ENCODE measurements around the gene IGFBP7. TPM values are rescaled to one million over a fixed set of nuclear protein-coding genes. Genes with fewer than 3 reads are reported as not detected.

The IGFBP7 gene
- total RNA-seq, 1 experiment from 2014 or later: not detected

DNA sequence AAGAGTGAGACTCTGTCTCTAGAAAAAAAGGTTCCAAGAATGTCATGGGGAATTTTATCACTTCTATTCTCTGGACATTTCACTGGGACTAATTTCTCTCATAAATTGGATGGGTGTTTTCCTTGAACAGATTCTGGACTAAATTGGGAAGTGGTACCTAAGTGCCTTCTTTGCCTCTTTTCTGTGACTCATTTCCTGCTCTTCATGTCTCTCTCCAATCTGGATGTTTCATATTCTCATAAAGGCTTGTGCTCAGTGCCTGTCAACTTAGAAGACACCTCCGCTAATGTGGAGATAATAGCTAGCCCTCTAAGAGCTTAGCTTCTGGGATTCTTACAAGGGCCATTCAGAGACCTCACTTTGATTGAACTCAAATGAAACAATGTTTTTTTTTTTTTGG, 38.0 kb upstream of the IGFBP7 start:
- BruUV-seq (replicated peaks): no TSS peak
- no peak overlapping the region for H3K27ac ChIP-seq (ENCODE audit: low read depth, low read length, poor library complexity, severe bottlenecking)
- H3K4me1 ChIP-seq (ENCODE audit: insufficient read depth, low read length, poor library complexity, severe bottlenecking): no peaks in the 10 kb centered on the region
- H3K4me3 ChIP-seq (ENCODE audit: low read depth, low read length, poor library complexity, severe bottlenecking): no peak overlapping the region
- H3K27me3 ChIP-seq (replicated peaks; ENCODE audit: insufficient read depth, low read depth, low read length, poor library complexity): no peaks in the 10 kb centered on the region
- no peak for DNase-seq (ENCODE audit: low spot score)
- CTCF ChIA-PET: no interaction called here
- POLR2A ChIA-PET (ENCODE audit: low non-redundant PET): no interaction called here
- no peaks in the 10 kb centered on the region for H3K9me3 ChIP-seq (ENCODE audit: low read depth, low read length, poor library complexity, severe bottlenecking)
- intact Hi-C loops (cut with micrococcal nuclease; ENCODE audit: unreplicated experiment): no loop called here
- H3K36me3 ChIP-seq (ENCODE audit: insufficient read depth, low read length, poor library complexity, severe bottlenecking): no peaks in the 10 kb centered on the region
- TF ChIP-seq, protein P1, sequence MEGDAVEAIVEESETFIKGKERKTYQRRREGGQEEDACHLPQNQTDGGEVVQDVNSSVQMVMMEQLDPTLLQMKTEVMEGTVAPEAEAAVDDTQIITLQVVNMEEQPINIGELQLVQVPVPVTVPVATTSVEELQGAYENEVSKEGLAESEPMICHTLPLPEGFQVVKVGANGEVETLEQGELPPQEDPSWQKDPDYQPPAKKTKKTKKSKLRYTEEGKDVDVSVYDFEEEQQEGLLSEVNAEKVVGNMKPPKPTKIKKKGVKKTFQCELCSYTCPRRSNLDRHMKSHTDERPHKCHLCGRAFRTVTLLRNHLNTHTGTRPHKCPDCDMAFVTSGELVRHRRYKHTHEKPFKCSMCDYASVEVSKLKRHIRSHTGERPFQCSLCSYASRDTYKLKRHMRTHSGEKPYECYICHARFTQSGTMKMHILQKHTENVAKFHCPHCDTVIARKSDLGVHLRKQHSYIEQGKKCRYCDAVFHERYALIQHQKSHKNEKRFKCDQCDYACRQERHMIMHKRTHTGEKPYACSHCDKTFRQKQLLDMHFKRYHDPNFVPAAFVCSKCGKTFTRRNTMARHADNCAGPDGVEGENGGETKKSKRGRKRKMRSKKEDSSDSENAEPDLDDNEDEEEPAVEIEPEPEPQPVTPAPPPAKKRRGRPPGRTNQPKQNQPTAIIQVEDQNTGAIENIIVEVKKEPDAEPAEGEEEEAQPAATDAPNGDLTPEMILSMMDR (conservative IDR thresholded peaks at IDR 0.05; ENCODE audit: low read depth, low read length): no peak
- no peak for TF ChIP-seq EZH2 (IDR thresholded peaks at IDR 0.05; ENCODE audit: borderline replicate concordance, low read depth, low read length, poor library complexity, severe bottlenecking)

DNA sequence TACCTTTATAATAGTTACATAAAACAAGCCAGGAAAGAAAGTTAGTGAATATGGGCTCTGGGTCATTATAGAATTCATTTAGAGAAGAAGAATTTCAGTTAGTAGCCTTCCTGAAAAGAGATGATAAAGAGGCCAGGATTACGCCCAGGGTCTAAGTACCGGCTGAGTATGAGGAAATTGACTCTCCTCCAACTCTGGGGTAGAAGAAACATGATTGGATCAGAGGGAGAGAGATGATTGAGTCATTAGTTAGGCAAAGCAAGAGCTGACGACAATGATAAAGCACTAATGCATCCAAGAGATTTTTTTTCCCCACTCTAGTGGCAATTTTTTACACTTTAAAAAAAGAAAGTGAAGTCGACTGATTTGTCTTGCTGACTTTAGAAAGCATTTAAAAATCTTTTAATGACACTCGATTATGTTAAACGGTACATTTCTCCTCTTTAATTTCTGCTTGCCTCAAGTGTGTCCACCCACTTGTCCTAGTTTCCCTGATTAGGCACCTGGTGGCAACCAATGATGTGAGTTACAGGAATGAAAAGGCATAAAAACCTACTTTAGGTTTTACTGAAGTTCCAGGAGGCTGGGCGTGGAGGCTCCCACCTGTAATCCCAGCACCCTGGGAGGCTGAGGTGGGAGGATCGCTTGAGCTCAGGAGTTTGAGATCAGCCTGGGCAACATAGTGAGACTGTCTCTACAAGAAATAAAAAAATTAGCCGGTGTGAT, 37.3 kb upstream of the IGFBP7 start:
- Histone ChIP-seq H3K4me1 (ENCODE audit: insufficient read depth, low read length, poor library complexity, severe bottlenecking) (no peaks in the 10 kb centered on the region), H3K27ac (ENCODE audit: low read depth, low read length, poor library complexity, severe bottlenecking) (no peak overlapping the region), H3K27me3 (replicated peaks; ENCODE audit: insufficient read depth, low read depth, low read length, poor library complexity) (no peaks in the 10 kb centered on the region), H3K36me3 (ENCODE audit: insufficient read depth, low read length, poor library complexity, severe bottlenecking) (no peaks in the 10 kb centered on the region), H3K9me3 (ENCODE audit: low read depth, low read length, poor library complexity, severe bottlenecking) (no peaks in the 10 kb centered on the region), H3K4me3 (ENCODE audit: low read depth, low read length, poor library complexity, severe bottlenecking) (no peak overlapping the region)
- CTCF ChIA-PET: no interaction called here
- intact Hi-C loops (cut with micrococcal nuclease; ENCODE audit: unreplicated experiment): no loop called here
- DNase-seq (ENCODE audit: low spot score): no peak
- no TSS peak for BruUV-seq (replicated peaks)
- POLR2A ChIA-PET (ENCODE audit: low non-redundant PET): no interaction called here
- TF ChIP-seq, protein P1 (conservative IDR thresholded peaks at IDR 0.05; ENCODE audit: low read depth, low read length): no peak
- TF ChIP-seq EZH2 (IDR thresholded peaks at IDR 0.05; ENCODE audit: borderline replicate concordance, low read depth, low read length, poor library complexity, severe bottlenecking): no peak

DNA sequence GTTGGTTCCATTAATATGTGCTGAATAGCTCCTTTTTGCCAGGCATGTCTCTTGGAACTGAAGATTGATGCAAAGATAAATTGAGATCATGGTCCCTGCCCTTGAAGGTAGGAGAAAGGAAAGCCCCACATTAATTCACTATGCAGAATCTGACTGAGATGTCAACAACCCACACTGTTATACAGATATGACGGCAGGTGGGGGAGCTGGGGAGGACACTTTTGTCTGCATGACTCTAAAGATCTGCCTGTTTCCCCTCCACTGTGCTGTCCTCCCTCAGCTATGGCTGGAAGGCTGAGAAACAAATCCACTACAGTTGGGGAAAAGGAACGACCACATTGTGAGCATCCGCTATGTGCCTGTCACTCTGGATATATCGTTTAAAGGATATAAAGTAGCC, 36.3 kb upstream of the IGFBP7 start:
- H3K4me1 ChIP-seq (ENCODE audit: insufficient read depth, low read length, poor library complexity, severe bottlenecking): no peaks in the 10 kb centered on the region
- intact Hi-C loops (cut with micrococcal nuclease; ENCODE audit: unreplicated experiment): no loop called here
- ChIA-PET CTCF (no interaction called here), POLR2A (ENCODE audit: low non-redundant PET) (no interaction called here)
- no peak overlapping the region for H3K27ac ChIP-seq (ENCODE audit: low read depth, low read length, poor library complexity, severe bottlenecking)
- no TSS peak for BruUV-seq (replicated peaks)
- no peak overlapping the region for H3K4me3 ChIP-seq (ENCODE audit: low read depth, low read length, poor library complexity, severe bottlenecking)
- DNase-seq (ENCODE audit: low spot score): no peak
- H3K9me3 ChIP-seq (ENCODE audit: low read depth, low read length, poor library complexity, severe bottlenecking): no peaks in the 10 kb centered on the region
- TF ChIP-seq EZH2 (IDR thresholded peaks at IDR 0.05; ENCODE audit: borderline replicate concordance, low read depth, low read length, poor library complexity, severe bottlenecking): no peak
- TF ChIP-seq, protein P1 (conservative IDR thresholded peaks at IDR 0.05; ENCODE audit: low read depth, low read length): no peak
- no peaks in the 10 kb centered on the region for H3K36me3 ChIP-seq (ENCODE audit: insufficient read depth, low read length, poor library complexity, severe bottlenecking)
- no peaks in the 10 kb centered on the region for H3K27me3 ChIP-seq (replicated peaks; ENCODE audit: insufficient read depth, low read depth, low read length, poor library complexity)

Data from A673 (cell line).